ENCODE results near the gene RPL7A.

Gene RPL7A

GRCh38 chr9:133355881-133356357 is 7.9 kb downstream of the RPL7A start:
- Histone ChIP-seq H3K27ac (ENCODE audit: low read depth, low read length) (no peak overlapping the region), H3K9ac (ENCODE audit: low read depth in 1 of 2, low read length in 2 of 2) (peak overlapping the region; percentile 74 to 79), H3K4me3 (ENCODE audit: low read depth in 1 of 2, low read length in 2 of 2) (peak overlapping the region; percentile 91 to 92), H3K27me3 (ENCODE audit: control insufficient read depth in 1 of 2, insufficient read depth in 2 of 2, low read length in 2 of 2) (no peaks in the 10 kb centered on the region), H3K9me3 (ENCODE audit: control insufficient read depth in 1 of 2, low read length in 2 of 2) (no peaks in the 10 kb centered on the region), H3K36me3 (ENCODE audit: control insufficient read depth in 1 of 2, insufficient read depth in 2 of 2, low read length in 2 of 2) (peaks cover 28 to 54% of the 10 kb centered on the region in 2 donors), H3K4me1 (ENCODE audit: control insufficient read depth in 1 of 2, insufficient read depth in 2 of 2, low read length in 2 of 2) (peaks cover 39 to 49% of the 10 kb centered on the region in 2 donors)

DNA sequence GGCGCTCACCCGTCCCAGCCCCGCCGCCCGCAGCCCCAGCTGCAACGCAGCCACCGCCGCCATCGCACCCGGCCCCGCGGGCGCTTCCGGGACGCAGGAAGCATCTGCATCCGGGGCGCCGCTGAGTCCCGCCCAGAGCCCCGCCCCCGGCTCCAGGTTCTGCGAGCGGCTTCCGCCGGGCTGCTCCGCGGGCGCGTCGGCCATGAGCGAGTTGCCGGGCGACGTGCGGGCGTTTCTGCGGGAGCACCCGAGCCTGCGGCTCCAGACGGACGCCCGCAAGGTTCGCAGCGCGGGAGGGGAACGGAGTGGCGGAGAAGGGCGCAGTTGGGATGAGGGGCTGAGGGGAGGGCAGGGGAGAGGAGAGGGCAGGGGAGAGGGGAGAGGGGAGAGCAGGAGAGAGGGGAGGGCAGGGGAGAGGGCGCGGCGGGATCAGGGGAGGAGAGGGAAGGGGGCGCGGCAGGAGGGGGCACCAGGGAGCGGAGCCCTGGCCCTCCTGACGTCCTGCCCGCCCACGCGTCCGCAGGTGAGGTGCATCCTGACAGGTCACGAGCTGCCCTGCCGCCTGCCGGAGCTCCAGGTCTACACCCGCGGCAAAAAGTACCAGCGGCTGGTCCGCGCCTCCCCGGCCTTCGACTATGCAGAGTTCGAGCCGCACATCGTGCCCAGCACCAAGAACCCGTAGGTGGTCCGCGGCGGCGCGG is 8.5 kb downstream of the RPL7A start, which contains the start of the genes SURF1 and SURF2:
Gene SURF1, minus strand, starts transcription at position 97 of the 701 bp plus-strand sequence. Its CDS starts 34 bp downstream, at position 63.
Gene SURF2, plus strand, starts transcription at position 160 of the 701 bp plus-strand sequence. Its CDS starts 43 bp downstream, at position 203.
- Histone ChIP-seq H3K4me1 (ENCODE audit: control insufficient read depth in 1 of 2, insufficient read depth in 2 of 2, low read length in 2 of 2) (peaks cover 45 to 55% of the 10 kb centered on the region in 2 donors), H3K9me3 (ENCODE audit: control insufficient read depth in 1 of 2, low read length in 2 of 2) (no peaks in the 10 kb centered on the region), H3K36me3 (ENCODE audit: control insufficient read depth in 1 of 2, insufficient read depth in 2 of 2, low read length in 2 of 2) (peaks cover 29 to 54% of the 10 kb centered on the region in 2 donors), H3K27ac (ENCODE audit: low read depth, low read length) (no peak within 1 kb of the TSS), H3K4me3 (ENCODE audit: low read depth in 1 of 2, low read length in 2 of 2) (peak within 1 kb of the TSS; percentile 91 to 92), H3K9ac (ENCODE audit: low read depth in 1 of 2, low read length in 2 of 2) (peak within 1 kb of the TSS; percentile 74 to 79), H3K27me3 (ENCODE audit: control insufficient read depth in 1 of 2, insufficient read depth in 2 of 2, low read length in 2 of 2) (no peaks in the 10 kb centered on the region)

DNA sequence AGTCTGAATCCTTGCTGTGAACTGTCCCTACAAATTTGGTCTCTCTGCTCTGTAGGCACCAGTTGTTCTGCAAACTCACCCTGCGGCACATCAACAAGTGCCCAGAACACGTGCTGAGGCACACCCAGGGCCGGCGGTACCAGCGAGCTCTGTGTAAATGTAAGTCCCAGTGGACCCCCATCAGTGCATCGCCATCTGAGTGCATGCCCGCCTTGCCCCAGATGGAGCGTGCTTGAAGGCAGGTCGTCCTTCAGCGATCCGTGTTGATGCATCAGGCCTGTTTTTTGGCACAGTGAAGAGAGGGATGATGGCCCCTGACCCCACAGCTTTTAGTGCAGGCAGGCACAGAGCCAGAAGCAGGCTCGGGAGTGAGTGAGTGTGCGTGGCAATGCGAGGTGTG is 9.6 kb downstream of the RPL7A start:
- Histone ChIP-seq H3K27me3 (ENCODE audit: control insufficient read depth in 1 of 2, insufficient read depth in 2 of 2, low read length in 2 of 2) (no peaks in the 10 kb centered on the region), H3K4me3 (ENCODE audit: low read depth in 1 of 2, low read length in 2 of 2) (peak overlapping the region; percentile 65 to 81), H3K36me3 (ENCODE audit: control insufficient read depth in 1 of 2, insufficient read depth in 2 of 2, low read length in 2 of 2) (peaks cover 29 to 54% of the 10 kb centered on the region in 2 donors), H3K27ac (ENCODE audit: low read depth, low read length) (no peak overlapping the region), H3K4me1 (ENCODE audit: control insufficient read depth in 1 of 2, insufficient read depth in 2 of 2, low read length in 2 of 2) (peaks cover 48 to 62% of the 10 kb centered on the region in 2 donors), H3K9ac (ENCODE audit: low read depth in 1 of 2, low read length in 2 of 2) (peak overlapping the region in 1 of 2 donors; percentile 63), H3K9me3 (ENCODE audit: control insufficient read depth in 1 of 2, low read length in 2 of 2) (no peaks in the 10 kb centered on the region)

- Histone ChIP-seq H3K4me1 (ENCODE audit: control insufficient read depth in 1 of 2, insufficient read depth in 2 of 2, low read length in 2 of 2) (peaks cover 55 to 69% of the 10 kb centered on the region in 2 donors), H3K27ac (ENCODE audit: low read depth, low read length) (no peak overlapping the region), H3K36me3 (ENCODE audit: control insufficient read depth in 1 of 2, insufficient read depth in 2 of 2, low read length in 2 of 2) (peaks cover 41 to 60% of the 10 kb centered on the region in 2 donors), H3K4me3 (ENCODE audit: low read depth in 1 of 2, low read length in 2 of 2) (no peak overlapping the region), H3K9me3 (ENCODE audit: control insufficient read depth in 1 of 2, low read length in 2 of 2) (no peaks in the 10 kb centered on the region), H3K27me3 (ENCODE audit: control insufficient read depth in 1 of 2, insufficient read depth in 2 of 2, low read length in 2 of 2) (no peaks in the 10 kb centered on the region), H3K9ac (ENCODE audit: low read depth in 1 of 2, low read length in 2 of 2) (peak overlapping the region in 1 of 2 donors; percentile 35)
These were observed 11.6 kb downstream of the RPL7A start for GRCh38 chr9:133359399-133360175.

DNA sequence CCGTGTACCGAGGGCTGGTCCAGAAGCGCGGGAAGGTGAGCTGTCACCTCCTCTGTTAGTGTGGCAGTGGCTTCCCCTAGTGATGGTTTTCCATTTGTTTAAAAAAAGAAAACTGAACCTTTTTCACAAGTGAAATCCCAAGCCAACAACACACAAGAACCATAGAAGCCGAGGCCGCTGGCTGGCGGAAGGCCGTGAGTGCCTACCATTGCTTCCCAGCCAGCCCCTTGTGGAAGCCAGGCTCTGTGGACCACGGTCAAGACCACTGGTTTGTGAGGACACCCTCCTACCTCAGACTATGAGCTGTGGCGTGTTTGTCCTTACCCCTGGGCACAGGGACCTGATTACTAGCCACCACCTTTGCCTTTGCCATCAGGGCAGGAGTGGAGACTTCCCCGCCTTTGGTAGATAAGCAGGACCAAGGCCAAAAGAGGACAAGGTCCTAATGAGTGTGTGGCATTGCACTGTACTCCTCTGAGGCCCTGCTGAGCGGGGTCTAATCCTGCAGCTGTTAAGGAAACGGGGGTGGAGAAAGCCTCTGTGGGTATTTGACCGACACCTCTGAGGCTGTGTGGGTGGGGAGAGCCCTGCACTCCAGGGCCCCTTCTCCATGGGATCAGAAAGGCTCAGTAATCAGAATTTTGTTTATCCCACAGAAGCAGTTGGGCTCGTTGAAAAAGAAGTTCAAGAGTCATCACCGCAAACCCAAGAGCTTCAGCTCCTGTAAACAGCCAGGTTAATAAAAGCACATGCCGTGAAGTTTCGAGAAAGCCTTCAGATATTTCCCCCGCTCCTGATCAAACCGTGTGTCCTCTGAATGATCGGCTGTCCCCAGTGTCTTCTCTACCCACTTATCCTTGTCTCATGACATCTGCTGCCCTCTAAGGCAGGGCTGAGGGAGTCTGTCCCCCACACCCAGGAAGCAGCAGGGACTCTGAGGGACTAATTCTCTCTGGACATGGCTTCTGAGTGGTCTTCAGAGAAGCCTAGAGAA is 12.7 kb downstream of the RPL7A start:
- peaks cover 47 to 61% of the 10 kb centered on the region in 2 donors for H3K4me1 ChIP-seq (ENCODE audit: control insufficient read depth in 1 of 2, insufficient read depth in 2 of 2, low read length in 2 of 2)
- H3K4me3 ChIP-seq (ENCODE audit: low read depth in 1 of 2, low read length in 2 of 2): no peak overlapping the region
- H3K9ac ChIP-seq (ENCODE audit: low read depth in 1 of 2, low read length in 2 of 2): peak overlapping the region in 1 of 2 donors; percentile 35
- no peak overlapping the region for H3K27ac ChIP-seq (ENCODE audit: low read depth, low read length)
- H3K27me3 ChIP-seq (ENCODE audit: control insufficient read depth in 1 of 2, insufficient read depth in 2 of 2, low read length in 2 of 2): no peaks in the 10 kb centered on the region
- H3K36me3 ChIP-seq (ENCODE audit: control insufficient read depth in 1 of 2, insufficient read depth in 2 of 2, low read length in 2 of 2): peaks cover 51 to 68% of the 10 kb centered on the region in 2 donors
- no peaks in the 10 kb centered on the region for H3K9me3 ChIP-seq (ENCODE audit: control insufficient read depth in 1 of 2, low read length in 2 of 2)

- H3K4me1 ChIP-seq (ENCODE audit: control insufficient read depth in 1 of 2, insufficient read depth in 2 of 2, low read length in 2 of 2): peaks cover 46 to 59% of the 10 kb centered on the region in 2 donors
- peaks cover 59 to 78% of the 10 kb centered on the region in 2 donors for H3K36me3 ChIP-seq (ENCODE audit: control insufficient read depth in 1 of 2, insufficient read depth in 2 of 2, low read length in 2 of 2)
- H3K27me3 ChIP-seq (ENCODE audit: control insufficient read depth in 1 of 2, insufficient read depth in 2 of 2, low read length in 2 of 2): no peaks in the 10 kb centered on the region
- no peak overlapping the region for H3K27ac ChIP-seq (ENCODE audit: low read depth, low read length)
- H3K9ac ChIP-seq (ENCODE audit: low read depth in 1 of 2, low read length in 2 of 2): no peak overlapping the region
- H3K9me3 ChIP-seq (ENCODE audit: control insufficient read depth in 1 of 2, low read length in 2 of 2): no peaks in the 10 kb centered on the region
- H3K4me3 ChIP-seq (ENCODE audit: low read depth in 1 of 2, low read length in 2 of 2): no peak overlapping the region
These were observed 13.6 kb downstream of the RPL7A start for GRCh38 chr9:133361507-133362092.

DNA sequence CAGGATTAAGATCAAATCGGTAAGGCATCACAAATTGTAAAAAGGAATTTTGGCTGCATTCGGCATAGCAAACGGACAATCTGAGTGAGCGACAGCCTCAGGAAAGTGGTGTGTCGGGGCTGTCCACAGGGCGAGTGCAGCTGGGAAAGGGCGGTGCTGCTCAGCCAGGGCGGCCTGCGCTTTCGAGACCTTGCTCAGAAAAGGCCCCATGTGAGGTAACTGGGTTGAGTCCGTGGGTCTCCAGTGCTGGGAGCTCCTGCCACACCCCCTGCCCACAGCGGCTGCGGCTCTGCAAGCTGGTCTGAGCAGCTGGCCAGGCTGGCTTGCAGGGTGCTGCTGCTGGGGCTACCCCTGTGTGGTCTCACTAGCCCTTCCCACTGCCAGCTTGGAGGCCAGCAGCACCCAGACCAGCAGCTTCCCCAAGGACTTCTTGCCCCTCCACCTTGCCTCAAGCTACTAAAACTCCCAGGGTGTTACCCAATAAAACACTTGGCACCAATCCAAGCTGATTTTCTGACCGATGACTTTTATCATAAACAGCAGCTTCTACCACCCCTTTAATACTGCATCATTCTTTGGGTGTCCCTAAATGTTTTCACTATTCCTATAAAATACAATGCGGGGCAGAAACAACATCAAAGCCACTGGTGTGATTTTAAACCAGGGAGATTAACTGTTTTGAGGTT is 14.5 kb downstream of the RPL7A start:
- peaks cover 48 to 57% of the 10 kb centered on the region in 2 donors for H3K4me1 ChIP-seq (ENCODE audit: control insufficient read depth in 1 of 2, insufficient read depth in 2 of 2, low read length in 2 of 2)
- no peaks in the 10 kb centered on the region for H3K9me3 ChIP-seq (ENCODE audit: control insufficient read depth in 1 of 2, low read length in 2 of 2)
- no peak overlapping the region for H3K4me3 ChIP-seq (ENCODE audit: low read depth in 1 of 2, low read length in 2 of 2)
- H3K27me3 ChIP-seq (ENCODE audit: control insufficient read depth in 1 of 2, insufficient read depth in 2 of 2, low read length in 2 of 2): no peaks in the 10 kb centered on the region
- H3K9ac ChIP-seq (ENCODE audit: low read depth in 1 of 2, low read length in 2 of 2): no peak overlapping the region
- no peak overlapping the region for H3K27ac ChIP-seq (ENCODE audit: low read depth, low read length)
- peaks cover 64 to 87% of the 10 kb centered on the region in 2 donors for H3K36me3 ChIP-seq (ENCODE audit: control insufficient read depth in 1 of 2, insufficient read depth in 2 of 2, low read length in 2 of 2)

- H3K4me3 ChIP-seq (ENCODE audit: low read depth in 1 of 2, low read length in 2 of 2): no peak overlapping the region
- H3K4me1 ChIP-seq (ENCODE audit: control insufficient read depth in 1 of 2, insufficient read depth in 2 of 2, low read length in 2 of 2): peaks cover 59 to 63% of the 10 kb centered on the region in 2 donors
- H3K9me3 ChIP-seq (ENCODE audit: control insufficient read depth in 1 of 2, low read length in 2 of 2): no peaks in the 10 kb centered on the region
- no peak overlapping the region for H3K27ac ChIP-seq (ENCODE audit: low read depth, low read length)
- no peaks in the 10 kb centered on the region for H3K27me3 ChIP-seq (ENCODE audit: control insufficient read depth in 1 of 2, insufficient read depth in 2 of 2, low read length in 2 of 2)
- peaks cover 64 to 81% of the 10 kb centered on the region in 2 donors for H3K36me3 ChIP-seq (ENCODE audit: control insufficient read depth in 1 of 2, insufficient read depth in 2 of 2, low read length in 2 of 2)
- no peak overlapping the region for H3K9ac ChIP-seq (ENCODE audit: low read depth in 1 of 2, low read length in 2 of 2)
These were observed 18.4 kb downstream of the RPL7A start for GRCh38 chr9:133366435-133366834.

DNA sequence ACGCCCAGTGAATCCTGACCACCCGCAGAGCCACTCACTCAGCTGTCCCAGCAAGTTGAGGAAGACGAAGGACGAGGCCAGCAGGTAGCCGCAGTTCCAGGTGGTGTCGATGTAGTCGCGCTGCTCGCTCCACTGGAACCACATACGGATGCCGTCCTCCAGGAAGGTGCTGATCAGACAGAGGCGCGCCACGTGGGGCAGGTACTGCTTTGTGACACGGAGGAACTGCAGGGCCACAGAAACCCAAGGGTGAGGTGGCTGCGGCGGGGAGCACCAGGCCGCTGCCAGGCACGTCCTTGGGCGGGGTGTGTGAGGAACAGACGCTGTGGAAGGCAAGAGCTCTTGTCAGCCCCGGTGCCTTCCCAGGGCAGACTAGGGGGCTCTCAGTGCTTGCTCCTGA is 19.2 kb downstream of the RPL7A start:
- no peaks in the 10 kb centered on the region for H3K9me3 ChIP-seq (ENCODE audit: control insufficient read depth in 1 of 2, low read length in 2 of 2)
- no peaks in the 10 kb centered on the region for H3K27me3 ChIP-seq (ENCODE audit: control insufficient read depth in 1 of 2, insufficient read depth in 2 of 2, low read length in 2 of 2)
- H3K9ac ChIP-seq (ENCODE audit: low read depth in 1 of 2, low read length in 2 of 2): peak overlapping the region in 1 of 2 donors; percentile 34
- no peak overlapping the region for H3K4me3 ChIP-seq (ENCODE audit: low read depth in 1 of 2, low read length in 2 of 2)
- H3K4me1 ChIP-seq (ENCODE audit: control insufficient read depth in 1 of 2, insufficient read depth in 2 of 2, low read length in 2 of 2): peaks cover 67% of the 10 kb centered on the region in 2 donors
- H3K36me3 ChIP-seq (ENCODE audit: control insufficient read depth in 1 of 2, insufficient read depth in 2 of 2, low read length in 2 of 2): peaks cover 61 to 79% of the 10 kb centered on the region in 2 donors
- H3K27ac ChIP-seq (ENCODE audit: low read depth, low read length): no peak overlapping the region

Measured in duodenal mucosa (tissue), 2 donors.